Activated CD4-positive, alpha-beta T cell treated with anti-CD3 and anti-CD28 coated beads, Interleukin-2, amount 50 U/mL, for 4 hours (primary cell): ENCODE data around the gene TBC1D10B.

Experiments
- DNase-seq, 2 experiments: peaks; one replicate each; pipeline ENCODE4 v3.0.0-alpha.2; 2020

Gene TBC1D10B

GRCh38 chr16:30370456-30371247 is at the start of gene TBC1D10B:
Gene TBC1D10B (minus strand): TSS chr16:30370494. CDS start chr16:30370183, 311 bp downstream.
- DNase-seq, result peak; percentile 99

DNA sequence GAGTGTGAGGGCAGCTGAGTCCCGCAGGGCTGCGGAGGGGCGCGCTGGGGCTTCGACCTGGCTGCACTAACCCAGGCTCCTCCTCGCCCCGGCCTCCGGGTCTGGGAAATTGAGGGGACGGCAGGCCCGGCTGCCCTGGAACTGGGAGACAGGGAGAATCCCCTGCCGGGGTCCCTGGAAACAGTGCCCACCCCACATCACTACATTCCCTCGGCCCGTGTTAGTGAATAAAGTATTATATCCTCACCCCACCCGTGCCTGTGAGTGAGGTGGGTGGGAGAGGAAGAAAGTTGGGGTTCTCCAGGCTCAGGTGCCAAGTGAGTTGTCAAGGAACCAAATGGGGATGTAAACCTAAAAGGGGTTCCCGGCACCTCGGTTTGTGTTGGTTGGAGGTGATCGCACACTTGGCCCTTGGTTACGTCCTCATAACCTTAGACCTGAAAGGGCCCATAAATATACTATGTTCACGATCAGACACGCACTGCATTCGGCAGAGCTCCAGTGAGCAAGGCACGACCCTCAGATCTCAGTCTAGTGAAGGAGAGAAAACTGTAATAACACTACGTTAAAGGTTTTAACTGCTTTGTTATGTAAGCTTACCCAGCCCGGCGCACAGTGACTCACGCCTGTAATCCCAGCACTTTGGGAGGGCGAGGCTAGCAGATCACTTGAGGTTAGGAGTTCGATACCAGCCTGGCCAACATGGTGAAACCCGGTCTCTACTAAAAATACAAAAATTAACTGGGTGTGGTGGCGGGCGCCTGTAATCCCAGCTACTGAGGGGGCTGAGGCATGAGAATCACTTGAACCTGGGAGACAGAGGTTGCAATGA is 48.3 kb upstream of the TBC1D10B start:
- DNase-seq, result no peak

GRCh38 chr16:30417529-30418349 is 47.4 kb upstream of the TBC1D10B start:
- peak; percentile 82 to 86 for DNase-seq

GRCh38 chr16:30416624-30417528 is 46.6 kb upstream of the TBC1D10B start:
- DNase-seq, result no peak

- no peak for DNase-seq
Measured at GRCh38 chr16:30416047-30416603, 45.8 kb upstream of the TBC1D10B start.

GRCh38 chr16:30414159-30414558 is 43.9 kb upstream of the TBC1D10B start:
- no peak for DNase-seq

DNA sequence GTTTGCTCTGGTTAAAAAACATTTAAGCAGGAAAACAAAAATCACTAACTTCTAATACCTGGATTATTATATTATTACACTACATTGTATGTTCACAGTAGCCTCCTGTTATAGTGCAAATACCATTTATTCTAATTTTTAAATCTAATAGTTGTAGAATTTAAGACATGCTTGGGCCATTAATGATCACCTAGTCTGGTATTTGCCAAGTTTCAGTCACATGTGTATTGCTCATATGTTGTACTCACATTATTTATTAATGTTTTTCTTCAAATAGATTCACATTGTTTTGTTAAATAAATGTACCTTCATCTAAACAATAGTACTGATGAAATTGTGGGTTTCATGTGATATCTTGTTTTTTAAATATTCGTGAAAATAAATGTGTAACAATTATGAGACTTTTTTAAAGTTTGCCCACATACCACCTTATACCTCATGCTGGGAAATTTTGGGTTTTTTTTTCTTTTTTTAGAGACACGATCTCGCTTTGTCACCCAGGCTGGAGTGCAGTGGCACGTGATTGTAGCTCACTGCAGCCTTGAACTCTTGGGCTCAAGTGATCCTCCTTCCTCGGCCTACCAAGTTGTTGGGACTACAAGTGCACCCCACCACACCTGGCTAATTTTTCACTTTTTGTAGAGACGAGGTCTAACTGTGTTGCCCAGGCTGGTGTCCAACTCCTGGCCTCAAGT is 43.0 kb upstream of the TBC1D10B start:
- no peak for DNase-seq

DNA sequence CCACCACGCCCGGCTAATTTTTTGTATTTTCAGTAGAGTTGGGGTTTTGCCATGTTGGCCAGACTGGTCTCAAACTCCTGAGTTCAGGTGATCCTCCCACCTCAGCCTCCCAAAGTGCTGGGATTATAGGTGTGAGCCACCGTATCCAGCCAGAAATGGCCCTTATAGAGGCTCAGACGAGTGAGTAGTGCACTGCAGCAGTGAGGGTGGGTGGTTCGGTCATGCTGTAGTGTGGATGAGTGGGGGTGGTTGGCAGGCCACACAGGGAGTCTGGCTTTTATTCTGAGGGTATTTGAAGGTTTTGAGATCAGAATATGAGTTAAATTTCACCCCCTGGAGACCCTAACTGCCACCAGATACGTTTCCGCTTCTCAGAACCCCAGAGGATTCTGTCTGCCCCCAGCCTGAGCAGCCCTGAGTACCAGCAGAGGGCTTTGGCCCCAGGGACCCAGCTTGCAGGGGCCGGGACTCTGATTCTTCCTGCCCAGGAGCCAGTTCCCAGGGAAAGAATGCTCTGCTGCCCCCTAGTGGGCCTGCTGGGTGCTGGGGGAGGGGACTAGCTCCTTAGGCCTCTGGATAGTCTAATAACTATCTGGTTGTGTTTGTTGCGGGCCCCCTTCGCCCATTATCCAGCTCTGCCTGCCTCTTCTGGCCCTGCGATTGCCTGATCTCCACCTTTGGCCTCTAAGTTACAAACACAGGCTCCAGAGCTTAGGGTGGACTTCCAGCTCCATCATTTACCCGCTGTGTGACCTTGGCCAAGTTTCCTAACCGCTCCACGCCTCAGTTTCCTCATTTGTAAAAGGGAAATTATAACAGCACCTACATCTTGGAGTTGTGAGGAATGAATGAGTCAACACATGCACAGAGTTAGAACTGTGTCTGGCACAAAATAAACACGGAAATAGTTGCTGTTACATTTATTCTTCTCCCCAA is 39.1 kb upstream of the TBC1D10B start:
- DNase-seq, result peak; percentile 91 to 95

GRCh38 chr16:30407804-30408534 is 37.7 kb upstream of the TBC1D10B start:
- DNase-seq, result no peak

DNA sequence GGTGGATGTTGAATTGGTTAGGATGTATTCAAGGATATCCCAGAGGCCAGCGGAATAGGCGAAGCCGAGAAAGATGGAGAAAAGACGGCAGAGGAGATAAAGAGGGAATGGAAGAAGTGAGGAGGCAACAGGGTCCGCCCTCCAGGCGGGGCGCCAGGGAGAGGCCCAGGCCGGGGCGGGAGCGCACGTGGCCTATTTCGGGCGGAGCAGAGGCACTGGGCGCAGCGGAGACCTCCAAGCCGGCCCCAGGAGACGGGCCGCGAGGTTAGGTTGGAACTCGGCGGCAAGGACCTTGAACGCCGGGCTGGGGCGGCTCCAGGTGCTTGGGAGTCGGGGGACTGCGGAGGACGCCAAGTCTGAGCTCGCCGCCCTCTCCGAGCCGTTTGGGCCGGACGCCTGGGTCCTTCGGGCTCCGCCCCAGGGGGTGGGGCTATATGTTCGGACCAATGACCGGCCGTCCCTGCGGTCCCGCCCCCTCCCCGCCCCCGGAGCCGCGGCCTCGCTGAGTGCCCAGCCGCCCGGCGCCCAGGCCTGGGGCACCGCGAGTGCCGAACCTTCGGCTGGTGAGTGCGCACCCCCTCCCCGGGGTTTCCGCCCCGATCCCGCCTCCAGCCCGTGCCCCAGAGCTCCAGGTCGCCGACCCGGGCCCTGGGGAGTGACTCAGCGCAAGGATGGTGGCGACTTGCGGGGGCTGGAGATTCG is 37.0 kb upstream of the TBC1D10B start, which contains the start of gene ZNF771:
ZNF771 (plus strand) TSS at position 505 of the 702 bp plus-strand sequence. CDS start 448 bp downstream, outside the sequence.
- peak; percentile 79 to 80 for DNase-seq

GRCh38 chr16:30406795-30407101 is 36.5 kb upstream of the TBC1D10B start:
- no peak for DNase-seq

- no peak for DNase-seq
Measured at GRCh38 chr16:30401768-30402425, 31.6 kb upstream of the TBC1D10B start.

DNA sequence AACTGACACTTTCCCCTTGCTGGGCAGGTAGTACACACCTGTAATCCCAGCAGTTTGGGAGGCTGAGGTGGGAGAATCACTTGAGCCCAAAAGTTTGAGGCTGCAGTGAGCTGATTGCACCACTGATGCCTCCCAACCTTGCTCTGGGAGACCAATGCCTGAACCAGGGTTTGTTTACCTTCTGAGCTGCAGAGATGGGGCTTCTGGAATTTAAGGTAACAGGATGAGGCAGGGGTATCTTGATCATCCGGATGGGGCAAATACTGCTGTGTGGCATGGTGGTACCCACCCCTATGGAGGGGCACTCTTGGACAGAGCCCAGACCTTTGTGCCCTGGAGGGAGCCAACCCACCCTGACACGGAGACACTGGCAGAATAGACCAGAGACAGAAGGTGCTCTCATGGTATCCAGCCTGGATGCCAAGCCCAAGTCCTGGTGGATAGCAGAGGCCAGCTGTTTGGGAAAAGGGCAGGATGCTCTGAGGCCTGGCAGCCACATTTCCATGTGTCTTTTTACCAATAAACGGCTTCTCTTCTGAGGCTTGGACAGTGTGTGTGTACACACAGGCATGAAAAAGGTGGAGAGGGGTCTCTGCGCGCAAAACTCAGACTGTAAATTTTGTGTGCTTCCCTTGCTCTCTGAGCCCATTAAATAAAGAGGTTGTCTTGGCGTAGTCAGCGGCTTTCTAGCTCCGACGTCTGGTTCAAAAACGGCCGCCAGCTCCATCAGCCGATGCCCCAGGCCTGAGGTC is 29.3 kb upstream of the TBC1D10B start:
- no peak for DNase-seq

- DNase-seq, result no peak
Measured at GRCh38 chr16:30398661-30399434, 28.6 kb upstream of the TBC1D10B start.

DNA sequence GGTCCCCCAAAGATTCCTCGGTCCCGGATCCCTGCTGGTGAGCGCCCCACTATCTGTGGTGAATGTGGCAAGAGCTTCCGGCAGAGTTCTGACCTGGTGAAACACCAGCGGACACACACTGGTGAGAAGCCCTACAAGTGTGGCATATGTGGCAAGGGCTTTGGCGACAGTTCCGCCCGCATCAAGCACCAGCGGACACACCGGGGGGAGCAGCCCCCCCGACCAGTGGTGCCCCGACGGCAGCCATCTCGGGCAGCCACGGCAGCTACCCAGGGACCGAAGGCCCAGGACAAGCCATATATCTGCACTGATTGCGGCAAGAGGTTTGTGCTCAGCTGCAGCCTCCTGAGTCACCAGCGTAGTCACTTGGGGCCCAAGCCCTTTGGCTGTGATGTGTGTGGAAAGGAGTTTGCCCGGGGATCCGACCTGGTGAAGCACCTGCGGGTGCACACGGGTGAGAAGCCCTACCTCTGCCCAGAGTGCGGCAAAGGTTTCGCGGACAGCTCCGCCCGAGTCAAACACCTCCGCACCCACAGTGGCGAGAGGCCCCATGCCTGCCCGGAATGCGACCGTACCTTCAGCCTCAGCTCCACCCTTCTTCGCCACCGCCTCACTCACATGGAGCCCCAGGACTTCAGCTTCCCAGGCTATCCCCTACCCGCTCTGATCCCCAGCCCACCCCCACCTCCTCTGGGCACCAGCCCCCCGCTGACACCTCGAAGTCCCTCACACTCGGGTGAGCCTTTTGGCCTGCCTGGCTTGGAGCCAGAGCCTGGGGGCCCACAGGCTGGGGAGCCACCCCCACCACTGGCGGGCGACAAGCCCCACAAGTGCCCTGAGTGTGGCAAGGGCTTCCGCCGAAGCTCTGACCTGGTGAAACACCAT is 27.7 kb upstream of the TBC1D10B start:
- no peak for DNase-seq
